HG03558 (cell line): ENCODE measurements around the gene TEX29.

ENCODE experiments used
- ATAC-seq: cut with Tn5 transposase; IDR thresholded peaks from one replicate; pipeline ENCODE4 v1.9.1; 2021; ENCODE audit warnings: moderate number of reproducible peaks; ENCODE audit not compliant: unreplicated experiment; ENCODE audit errors: extremely low read depth

TEX29 gene

DNA sequence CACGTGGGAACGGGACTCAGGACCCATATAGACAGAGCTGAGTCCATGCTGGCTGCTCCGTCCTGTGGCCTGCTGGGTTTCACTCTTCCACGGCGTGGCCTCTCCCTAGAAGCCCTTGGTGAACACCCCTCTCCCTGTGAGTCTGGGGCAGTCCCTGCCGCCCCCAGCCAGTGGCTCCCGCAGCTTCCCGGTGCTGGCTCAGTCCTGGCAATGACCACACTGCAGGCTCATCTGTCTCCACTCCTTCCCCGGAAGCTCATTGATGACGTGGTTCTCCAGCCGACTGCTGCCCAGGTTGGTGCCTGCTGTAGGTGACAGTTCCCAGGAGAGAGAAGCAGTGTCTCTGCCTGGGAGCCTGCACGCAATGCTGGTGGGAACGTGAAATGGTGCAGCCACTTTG lies 2.1 kb upstream of the TEX29 start:
- ATAC-seq, result no peak

DNA sequence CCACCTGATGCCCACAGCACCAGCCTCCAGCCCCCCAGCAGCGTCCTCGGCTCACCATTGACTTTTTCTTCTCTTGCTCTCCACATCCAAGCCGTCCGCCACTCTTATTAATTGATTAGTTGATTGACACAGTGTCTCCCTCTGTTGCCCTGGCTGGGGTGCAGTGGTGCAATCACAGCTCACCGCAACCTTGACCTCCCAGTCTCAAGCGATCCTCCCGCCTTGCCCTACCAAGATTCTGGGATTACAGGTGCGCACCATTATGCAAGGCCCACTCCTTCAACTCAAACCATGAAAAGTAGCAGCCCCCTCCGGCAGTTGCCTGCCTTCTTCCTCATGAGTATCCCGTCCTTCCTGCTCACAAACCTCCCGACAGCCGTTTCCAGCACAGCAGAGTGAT lies 921 bp upstream of the TEX29 start:
- no peak for ATAC-seq

DNA sequence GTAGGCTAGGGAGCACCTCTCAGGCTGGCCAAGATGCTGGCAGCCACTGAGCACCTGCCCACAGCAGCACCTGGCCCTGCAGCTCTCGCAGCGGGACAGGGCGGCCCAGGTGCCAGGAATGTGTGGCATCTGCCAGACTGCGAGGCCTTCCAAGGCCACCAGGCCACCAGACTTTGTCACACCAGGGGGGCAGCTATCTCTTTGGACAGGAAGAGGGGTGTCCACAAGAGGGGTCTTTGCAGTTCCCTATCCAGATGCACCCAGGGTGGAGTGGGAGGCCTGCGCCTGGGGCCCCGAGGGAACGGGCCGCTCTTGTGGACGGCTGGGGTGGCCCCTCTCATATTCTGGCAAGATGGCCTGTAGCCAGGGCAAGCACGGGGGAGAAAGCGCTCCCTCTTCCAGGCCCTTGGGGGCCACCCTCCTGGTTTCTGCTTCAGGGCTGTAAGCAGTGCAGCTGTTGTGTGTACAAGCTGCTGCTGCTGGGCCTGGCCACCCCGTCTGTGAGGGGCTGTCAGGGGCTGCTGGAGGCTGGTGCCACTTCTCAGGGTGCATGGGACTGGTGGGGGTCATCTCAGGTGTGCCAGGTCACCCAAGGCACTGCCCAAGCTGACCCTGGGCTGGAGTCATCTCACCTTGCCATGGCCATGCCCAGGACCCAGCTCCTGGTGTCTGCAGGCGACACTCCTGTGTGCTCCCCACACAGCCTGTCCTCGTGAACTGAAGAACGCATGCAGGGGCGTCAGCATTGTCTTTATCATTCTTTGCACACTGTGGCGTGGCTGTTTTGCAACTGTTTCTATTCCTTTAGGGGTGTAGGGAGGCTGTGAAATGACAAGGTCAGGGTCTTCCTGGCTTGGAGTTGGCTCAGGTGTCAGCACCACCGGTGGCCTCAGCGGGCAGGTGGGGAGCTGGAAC lies 1.8 kb downstream of the TEX29 start:
- no peak for ATAC-seq

DNA sequence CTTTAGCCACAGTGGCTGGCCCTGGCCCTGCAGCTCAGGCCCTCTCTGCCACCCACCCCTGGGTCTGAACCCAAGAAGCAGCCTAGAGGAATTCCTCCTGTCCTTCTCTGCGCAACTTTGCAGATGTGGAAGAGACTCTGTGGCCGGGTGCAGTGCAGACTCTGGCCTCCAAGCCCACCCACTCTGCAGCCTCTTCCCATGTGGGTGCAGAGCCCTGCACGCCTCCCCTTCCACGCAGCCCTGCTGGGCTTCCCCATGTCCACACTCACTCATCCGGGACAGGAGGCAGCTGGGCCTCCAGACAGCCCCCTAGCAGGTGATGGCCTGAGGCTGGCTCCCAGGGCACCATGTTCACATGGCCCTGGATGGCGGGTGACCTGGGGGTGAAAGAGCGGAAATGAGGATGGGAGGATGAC lies 2.5 kb downstream of the TEX29 start:
- no peak for ATAC-seq

DNA sequence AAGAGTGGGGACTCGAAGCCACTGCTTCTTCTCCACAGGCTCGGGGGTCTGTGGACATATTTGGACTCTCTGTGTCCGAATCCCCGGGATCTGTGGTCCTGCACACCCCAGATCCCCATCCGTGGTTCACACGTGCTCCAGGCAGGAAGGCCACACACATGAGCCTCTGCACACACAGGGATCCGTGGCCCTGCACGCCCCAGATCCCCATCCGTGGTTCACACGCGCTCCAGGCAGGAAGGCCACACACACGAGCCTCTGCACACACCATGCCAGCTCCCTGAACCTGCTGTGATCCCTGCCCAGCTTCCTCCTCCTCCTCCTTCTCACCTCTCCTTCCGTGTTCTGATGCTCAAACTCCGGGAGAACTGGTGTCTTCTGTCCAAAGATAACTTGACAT lies 3.1 kb downstream of the TEX29 start:
- ATAC-seq, result no peak

DNA sequence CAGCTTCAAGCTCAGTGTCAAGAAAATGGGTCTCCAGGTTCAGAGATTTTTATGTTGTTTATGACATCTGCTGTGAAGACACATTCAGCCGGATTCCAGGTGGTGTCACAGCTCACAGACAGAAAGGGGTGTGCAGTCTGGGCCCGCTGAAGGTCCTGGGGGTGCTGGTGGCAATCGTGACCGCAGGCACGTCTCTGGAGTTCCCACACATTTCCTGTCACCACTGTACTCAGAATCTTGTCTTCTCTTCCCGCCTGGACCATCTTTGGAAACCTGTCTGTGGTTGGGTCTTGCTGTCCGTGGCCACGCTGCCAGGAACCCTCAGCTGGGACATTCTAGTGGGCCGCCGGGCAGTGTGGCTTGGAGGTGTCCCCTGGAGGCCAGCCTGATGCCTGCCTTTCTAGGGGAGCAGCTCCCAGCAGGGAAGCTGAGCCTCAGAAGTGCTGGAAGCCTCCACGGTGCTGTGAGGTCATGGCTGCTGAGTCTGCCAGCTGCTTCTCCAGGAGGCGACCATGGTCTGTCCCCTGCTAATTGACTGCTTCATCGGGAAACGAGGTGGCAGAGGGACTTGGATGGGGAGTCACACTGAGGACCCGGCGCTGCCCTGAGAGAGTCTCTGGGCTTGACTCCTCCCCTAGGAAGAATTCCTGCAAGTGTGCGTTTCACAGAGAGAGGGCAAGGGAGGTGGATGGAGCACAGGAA lies 3.7 kb downstream of the TEX29 start:
- no peak for ATAC-seq

DNA sequence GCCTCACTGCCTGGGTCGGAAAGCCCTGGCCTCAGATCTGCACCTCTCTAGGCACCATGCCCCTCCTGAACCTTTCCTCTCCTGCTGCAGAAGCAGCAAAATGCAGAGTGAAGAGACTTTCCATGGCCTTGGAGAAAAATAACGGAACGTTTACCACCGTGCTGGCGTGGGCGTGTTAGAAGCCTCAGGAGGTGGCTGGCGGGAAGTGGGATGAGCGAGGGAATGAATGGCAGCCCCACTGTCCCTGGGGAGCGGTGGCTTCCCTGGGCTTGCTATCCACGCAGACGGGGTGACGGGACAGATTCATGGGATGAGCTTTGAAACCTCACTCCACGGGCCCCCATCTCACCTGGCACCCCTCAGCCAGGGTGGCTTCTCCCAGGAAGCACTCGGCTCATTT lies 4.3 kb downstream of the TEX29 start:
- ATAC-seq, result no peak

DNA sequence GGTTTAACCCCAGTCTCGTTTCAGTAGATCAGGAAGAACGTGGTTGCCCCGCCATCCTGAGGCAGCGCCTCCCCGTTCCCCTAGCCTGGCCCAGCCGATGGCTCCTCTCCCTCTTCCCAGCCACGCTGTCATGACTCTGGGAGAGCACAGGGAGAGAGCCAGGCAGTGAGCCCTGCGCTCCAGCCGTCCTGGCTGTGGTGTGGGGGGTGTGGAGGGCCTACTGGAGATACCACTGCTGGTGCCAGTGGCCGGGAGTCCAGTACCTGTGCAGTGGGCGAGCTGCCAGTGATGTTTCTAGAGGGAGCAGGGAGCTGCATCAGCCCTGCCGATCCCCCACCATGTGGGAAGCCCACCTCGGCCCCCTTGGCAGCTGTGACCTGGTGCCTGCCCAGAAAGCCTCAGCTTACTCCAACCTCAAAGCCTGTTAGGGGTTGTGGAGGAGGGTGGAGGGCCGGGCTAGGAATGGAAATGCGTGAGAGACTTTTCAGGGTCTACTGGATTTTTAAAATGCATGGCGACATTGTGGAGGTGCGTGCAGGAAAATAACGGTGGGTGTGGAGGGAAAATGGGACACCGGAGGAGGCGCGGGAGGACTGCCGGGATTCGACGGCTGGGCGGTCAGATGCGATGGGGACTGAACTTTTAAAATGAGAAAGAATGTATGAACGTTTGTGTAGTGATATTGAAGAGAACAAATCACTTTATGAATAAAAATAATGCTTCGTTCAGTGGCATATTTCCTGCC lies 4.9 kb downstream of the TEX29 start:
- ATAC-seq, result no peak

DNA sequence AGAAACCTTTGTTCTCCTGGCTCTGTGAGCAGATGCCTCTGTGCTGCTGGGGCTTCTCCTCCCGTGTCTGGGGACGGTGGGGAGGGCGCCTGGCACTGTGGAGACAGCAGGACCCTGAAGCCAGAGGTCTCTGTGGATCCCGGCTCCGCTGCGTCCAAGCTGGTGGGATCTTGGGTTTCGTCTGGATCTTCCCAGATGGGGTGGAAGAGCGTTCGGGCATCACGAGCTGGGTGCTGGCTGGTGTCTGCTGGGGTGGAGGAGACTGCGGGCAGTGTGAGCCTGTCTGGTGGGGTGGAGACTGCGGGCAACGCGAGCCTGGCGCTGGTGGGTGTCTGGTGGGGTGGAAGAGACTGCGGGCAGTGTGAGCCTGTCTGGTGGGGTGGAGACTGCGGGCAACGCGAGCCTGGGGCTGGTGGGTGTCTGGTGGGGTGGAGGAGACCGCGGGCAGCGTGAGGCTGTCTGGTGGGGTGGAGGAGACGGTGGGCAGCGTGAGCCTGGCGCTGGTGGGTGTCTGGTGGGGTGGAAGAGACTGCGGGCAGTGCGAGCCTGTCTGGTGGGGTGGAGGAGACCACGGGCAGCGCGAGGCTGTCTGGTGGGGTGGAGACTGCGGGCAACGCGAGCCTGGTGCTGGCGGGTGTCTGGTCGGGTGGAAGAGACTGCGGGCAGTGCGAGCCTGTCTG lies 5.6 kb downstream of the TEX29 start:
- ATAC-seq, result no peak

DNA sequence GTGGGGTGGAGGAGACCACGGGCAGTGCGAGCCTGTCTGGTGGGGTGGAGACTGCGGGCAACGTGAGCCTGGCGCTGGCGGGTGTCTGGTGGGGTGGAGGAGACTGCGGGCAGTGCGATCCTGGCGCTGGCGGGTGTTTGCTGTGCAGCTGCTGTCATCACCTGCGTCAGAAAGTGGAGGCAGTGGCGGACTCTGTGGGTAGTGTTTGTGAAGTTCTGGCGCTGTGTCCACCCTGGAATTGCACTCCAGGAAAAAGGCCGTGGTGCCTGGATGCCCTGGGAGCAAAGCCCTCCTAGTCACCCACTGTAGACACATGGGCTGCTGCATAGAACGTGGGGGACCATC lies 6.2 kb downstream of the TEX29 start:
- no peak for ATAC-seq

DNA sequence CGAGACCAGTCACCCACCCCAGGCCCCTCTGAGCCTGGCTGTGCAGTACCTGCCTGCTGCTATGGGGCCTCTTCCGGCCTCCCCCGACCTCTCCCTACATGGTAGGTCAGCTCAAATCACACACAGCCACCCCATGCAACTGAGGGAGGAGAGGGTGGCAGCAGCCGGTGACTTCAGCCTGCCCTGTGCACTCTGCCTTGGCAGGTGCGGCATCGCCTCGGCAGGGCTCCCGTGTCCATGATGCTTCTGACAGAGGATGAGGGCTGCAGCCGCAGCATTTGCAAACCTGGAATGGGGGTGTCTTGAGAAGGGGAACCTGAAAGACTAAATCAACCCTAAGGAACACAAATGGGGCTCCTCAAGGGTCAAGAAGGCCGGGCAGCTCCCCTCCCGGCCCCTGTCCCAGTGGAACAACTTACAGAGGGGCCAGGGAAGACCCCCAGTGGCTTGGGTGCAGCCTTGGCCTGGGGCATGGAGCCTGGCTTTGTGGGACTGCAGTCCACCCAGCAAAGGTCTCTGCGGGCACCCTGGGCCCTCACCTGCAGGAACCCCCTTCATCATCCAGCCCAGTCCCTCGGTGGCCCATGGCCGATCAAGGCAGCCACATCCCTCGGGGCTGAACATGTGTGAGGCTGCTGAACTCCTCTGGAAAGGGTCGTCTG lies 6.7 kb downstream of the TEX29 start:
- ATAC-seq, result no peak

DNA sequence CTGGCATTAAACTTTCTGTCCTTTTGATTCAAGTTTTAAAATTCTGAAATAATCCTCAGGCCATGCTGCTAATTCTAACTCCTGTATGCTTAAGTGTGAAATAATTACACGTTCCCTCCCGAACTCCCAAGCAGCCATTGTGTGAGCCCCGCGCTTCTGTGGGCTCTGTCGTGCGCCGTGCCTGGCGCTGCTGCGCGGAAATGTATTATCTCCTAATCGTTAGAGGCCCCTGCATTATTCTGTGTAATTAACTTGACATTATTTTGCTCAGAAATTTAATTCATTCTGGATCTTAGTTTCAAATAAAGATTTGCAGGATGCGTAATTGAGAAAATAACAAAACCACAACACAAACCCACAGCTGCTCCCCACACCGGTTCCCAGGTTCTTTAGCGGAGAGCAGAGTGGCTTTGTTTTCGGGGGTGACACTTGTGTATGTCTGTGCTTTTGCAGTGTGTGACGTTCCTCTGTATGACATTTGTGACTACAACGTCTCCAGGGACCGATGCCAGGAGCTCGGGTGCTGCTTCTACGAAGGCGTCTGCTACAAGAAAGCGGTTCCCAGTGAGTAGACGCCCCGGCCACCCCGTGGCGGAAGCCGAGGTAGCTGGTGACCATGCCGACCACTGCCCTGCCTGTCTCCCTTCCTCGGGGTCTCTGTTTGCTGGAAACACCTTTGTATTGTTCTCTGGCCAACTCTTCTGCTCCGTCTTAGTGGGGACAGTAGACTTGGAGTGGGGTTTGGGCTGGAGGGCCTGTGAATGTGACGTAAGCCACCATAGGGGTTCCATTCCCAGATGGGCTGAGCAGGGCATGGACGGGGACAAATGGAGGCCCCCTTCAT lies 7.5 kb downstream of the TEX29 start:
- no peak for ATAC-seq

DNA sequence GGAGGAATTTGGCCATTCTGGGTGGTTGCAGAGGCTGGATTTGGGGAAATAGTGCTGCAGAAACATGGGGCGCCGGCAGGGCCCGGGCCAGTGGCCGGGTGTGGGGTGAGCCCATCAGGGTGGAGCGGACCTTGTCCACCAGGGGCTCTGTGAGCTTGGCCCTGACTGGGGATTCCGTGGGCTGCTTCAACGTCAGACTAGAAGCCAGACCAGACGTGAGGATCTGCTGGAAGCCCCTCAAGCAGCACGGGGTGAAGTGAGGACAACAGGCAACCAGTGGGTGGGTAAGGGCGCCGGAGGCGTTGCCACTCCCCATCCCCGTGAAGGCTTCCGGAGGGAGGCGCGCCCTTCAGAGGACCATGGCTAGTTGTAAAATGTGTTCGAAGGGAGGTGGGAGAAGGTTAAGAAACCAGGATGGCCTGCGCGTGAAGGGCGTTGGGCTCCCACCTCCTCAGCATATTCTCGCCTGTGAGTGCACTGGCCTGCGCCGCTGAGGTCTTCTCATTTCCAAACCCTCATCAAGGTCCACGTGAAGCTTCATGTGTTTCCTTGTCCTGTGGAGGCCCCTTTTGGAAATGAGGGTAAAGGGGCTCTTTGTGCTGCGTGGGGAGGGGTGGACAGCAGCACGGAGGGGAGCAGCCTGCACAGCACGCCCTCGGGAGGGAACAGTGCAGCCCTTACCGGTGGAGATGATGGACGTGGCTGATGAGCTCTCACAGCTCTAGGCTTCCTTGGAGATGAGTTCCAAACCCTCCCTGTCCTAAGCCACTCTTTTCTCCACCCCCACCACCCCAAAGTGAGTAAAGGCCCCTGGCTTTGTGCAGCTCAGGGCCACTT lies 8.3 kb downstream of the TEX29 start:
- ATAC-seq, result no peak

DNA sequence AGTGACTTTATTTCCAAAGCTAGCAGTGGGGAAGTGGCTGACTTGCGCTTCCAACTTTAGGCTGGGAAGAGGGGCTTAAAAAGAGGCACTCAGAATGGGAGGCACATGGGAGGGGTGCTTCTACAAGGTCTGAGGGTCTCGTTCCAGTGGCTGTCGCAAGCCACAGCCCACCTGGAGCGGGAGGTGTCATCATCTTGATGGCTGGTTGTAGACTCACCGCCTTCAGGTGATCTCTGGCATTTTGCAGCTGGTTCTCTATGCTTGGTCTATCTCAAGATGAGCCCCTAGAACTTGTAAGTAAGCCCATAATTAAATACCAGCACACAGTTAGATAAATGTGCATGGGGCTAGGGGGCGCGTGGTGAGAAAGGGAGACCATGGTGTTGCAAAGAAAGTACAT lies 9.2 kb downstream of the TEX29 start:
- ATAC-seq, result no peak

DNA sequence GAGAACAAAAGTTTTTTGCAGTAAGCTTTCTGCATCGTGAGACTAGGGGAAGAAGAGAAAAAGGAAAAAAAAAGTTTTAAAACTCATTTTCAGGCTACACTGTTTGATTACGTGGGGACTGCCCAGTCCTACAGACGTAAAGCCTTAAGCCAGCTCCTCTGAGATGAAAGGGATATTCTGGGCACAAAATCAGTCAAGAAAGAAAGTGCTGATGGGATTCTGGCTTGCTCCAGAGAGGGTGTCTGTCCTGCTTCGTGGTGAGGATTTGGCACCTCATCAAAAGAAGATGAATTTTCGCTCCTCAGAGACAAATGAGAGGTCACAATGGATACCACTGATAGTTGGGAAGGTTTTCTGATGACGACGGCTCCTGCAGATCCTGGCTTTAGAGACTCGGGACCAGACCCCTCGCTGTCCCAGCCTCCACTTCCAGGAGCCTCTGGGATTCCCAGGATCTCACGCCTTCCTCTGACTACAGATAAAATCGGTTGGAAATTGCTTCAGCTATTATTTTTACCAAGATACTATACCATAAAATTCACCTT lies 9.7 kb downstream of the TEX29 start:
- no peak for ATAC-seq

DNA sequence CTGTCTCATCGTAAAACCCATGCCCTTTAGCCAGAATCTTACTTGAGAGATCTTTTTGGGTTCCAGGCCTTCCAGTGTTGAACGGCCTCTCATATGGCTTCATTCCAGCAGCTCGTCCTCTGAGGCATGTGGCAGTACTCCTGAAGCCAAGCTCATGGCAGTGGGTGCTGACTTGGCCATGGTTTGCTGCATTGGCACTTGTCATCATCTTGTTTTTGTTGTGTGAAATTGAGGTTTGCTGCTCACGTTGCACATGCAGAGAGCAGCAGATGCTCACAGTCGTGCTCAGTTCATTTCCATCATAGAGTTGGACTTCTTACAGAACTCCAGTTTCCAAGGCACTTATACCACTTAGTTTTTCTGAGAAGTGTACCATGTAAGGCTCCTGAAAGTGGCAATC lies 14.9 kb downstream of the TEX29 start:
- ATAC-seq, result no peak

DNA sequence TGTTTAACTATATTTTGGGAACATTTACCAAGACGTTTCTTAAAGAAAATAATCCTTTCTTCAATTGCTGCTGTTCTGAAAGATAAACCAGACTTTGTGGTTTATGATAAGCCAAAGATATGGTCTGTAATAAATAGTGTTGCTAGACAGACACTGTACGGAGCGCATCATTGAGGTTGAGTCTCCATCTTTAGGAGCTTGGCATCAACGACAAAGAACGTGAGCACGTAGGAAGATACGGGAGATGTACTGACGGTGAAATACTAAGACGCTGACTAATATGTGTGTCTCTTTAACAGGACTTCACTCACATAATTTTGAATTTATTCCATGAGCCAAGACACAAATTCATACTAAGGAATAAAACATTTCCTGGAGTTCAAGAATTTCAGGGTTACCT lies 16.2 kb downstream of the TEX29 start:
- ATAC-seq, result no peak

DNA sequence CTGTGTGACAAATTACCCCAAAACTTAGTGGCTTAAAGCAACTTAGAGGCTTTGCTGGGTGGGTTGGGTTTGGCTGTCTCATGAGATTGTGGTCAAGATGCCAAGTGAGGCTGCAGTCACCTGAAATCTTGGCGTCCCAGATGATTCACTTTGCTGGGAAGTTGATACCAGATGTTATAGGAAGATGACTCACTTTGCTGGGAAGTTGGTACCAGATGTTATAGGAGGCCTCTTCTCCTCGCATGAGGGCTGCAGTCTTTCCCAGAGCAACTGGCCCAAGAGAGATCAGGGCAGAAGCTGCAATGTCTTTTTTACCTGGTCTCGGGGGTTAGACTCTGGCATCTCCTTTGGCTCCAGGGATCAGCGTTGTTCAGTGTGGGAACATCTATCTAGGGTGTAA lies 16.8 kb downstream of the TEX29 start:
- no peak for ATAC-seq
